Psoas muscle (tissue), 8 donors: ENCODE data around the gene HIP1. TPM values are rescaled to one million over a fixed set of nuclear protein-coding genes. Genes with fewer than 3 reads are reported as not detected.
A peak's percentile ranks its signal among the peaks of the same experiment; 100 is the strongest.
"Not testable (repeated sequence)": the region's sequence is repeated elsewhere in the genome, so short reads cannot be mapped to it uniquely, and the experiment has no call there.

Experiments
- ATAC-seq, 4 donors: fragments of 200-7000 bp; cut with Tn5 transposase; one replicate each; pipeline ENCODE4 v1.9.1; 2020; ENCODE audit warnings: moderate library complexity in 3 of 4, mild to moderate bottlenecking in 2 of 4
- DNase-seq, 2 donors: peaks; one replicate each; pipeline ENCODE4 v3.0.0-alpha.2; 2020
- H3K27ac ChIP-seq: fragments of 200-600 bp; one replicate; pipeline ENCODE4 v1.8.0; 2022
- H3K27me3 ChIP-seq, 3 donors: fragments of 200-600 bp in 1 of 3; one replicate each; pipeline versions ENCODE4 v1.6.1 to v1.8.0; 2013 to 2022; ENCODE audit warnings: low read length in 2 of 3, mild to moderate bottlenecking in 2 of 3, moderate library complexity in 1 of 3; ENCODE audit not compliant: insufficient read depth in 3 of 3
- H3K36me3 ChIP-seq, 2 donors: fragments of 200-600 bp in 1 of 2; one replicate each; pipeline versions ENCODE4 v1.6.1 to v1.8.0; 2013 to 2022; ENCODE audit warnings: low read depth in 1 of 2, mild to moderate bottlenecking in 1 of 2, moderate library complexity in 1 of 2; ENCODE audit not compliant: insufficient read depth in 1 of 2
- H3K4me1 ChIP-seq: fragments of 200-600 bp; one replicate; pipeline ENCODE4 v1.8.0; 2022
- H3K4me3 ChIP-seq: fragments of 200-600 bp; one replicate; pipeline ENCODE4 v1.8.0; 2022; ENCODE audit warnings: mild to moderate bottlenecking
- H3K9me3 ChIP-seq: fragments of 200-600 bp; one replicate; pipeline ENCODE4 v1.8.0; 2022
- WGBS, 3 donors: extraction: QIAGEN DNeasy Blood & Tissue Kit; methylation state at CpG; one replicate each; pipeline versions ENCODE4 v1.1.6 to v1.1.7; 2013; 5-methylcytosine and 5-hydroxymethylcytosine counted together
- intact Hi-C, 2 donors: fragments of 100-400 bp; cut with DNase I; formaldehyde crosslinking; loops; one replicate each; pipeline versions ENCODE4 v1.11.0 to v1.14.2; 2022
- polyA plus RNA-seq, 3 donors: library from polyadenylated mRNA; stranded (reverse); fragments of 200-250 nt; gene quantifications; one replicate each; pipeline ENCODE4 v1.2.3, GENCODE V29; 2013
- total RNA-seq, 4 donors: library from RNA; stranded (reverse); fragmentation: NEBNext Ultra II Directional in 2 of 4; extraction: Animal tissue kit (Norgen Biotek cat#: 25700) in 2 of 4; gene quantifications; one replicate each; pipeline versions ENCODE4 v1.2.1 to v1.2.4, GENCODE V29; 2021 to 2023
- TF ChIP-seq, protein P1 (sequence below): fragments of 200-600 bp; IDR thresholded peaks from one replicate; pipeline ENCODE4 v1.8.0; 2022; ENCODE audit warnings: antibody characterized with exemption
- donor health status: healthy with polysubstance abuse.
- donor health status: DM: no; HTN: no; CAD: no; lungs with moderate emphysema.
- donor health status: Bipolar disorder and iron deficiency.
- donor health status: healthy.
- donor health status: DM: yes; HTN: yes; CAD: no.
- donor health status: DM: no; HTN: no; CAD: no.
- donor health status: DM: no; HTN: no; CAD: no.
- donor health status: DM: yes; HTN: yes; CAD: no.

Gene HIP1
- total and polyA plus RNA-seq, 7 donors, result 2.5 to 11.9 (median 5.4) TPM

GRCh38 chr7:75599244-75599781 lies 139.4 kb downstream of the HIP1 start:
- Histone ChIP-seq H3K4me3 (no peak overlapping the region), H3K36me3 (no peaks in the 10 kb centered on the region), H3K27me3 (no peaks in the 10 kb centered on the region), H3K4me1 (peaks cover 7% of the 10 kb centered on the region), H3K9me3 (no peaks in the 10 kb centered on the region), H3K27ac (peak overlapping the region; percentile 36)
- ATAC-seq (no peak), DNase-seq (no peak)
- WGBS, 3 donors, result 6 to 15% (median 13%) methylated on average over 13 to 15 of the region's 15 CpGs
- intact Hi-C loops, result no loop called here
- TF ChIP-seq, protein P1, sequence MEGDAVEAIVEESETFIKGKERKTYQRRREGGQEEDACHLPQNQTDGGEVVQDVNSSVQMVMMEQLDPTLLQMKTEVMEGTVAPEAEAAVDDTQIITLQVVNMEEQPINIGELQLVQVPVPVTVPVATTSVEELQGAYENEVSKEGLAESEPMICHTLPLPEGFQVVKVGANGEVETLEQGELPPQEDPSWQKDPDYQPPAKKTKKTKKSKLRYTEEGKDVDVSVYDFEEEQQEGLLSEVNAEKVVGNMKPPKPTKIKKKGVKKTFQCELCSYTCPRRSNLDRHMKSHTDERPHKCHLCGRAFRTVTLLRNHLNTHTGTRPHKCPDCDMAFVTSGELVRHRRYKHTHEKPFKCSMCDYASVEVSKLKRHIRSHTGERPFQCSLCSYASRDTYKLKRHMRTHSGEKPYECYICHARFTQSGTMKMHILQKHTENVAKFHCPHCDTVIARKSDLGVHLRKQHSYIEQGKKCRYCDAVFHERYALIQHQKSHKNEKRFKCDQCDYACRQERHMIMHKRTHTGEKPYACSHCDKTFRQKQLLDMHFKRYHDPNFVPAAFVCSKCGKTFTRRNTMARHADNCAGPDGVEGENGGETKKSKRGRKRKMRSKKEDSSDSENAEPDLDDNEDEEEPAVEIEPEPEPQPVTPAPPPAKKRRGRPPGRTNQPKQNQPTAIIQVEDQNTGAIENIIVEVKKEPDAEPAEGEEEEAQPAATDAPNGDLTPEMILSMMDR, result no peak

- peaks cover 0 to 2% of the 10 kb centered on the region in 2 donors for H3K36me3 ChIP-seq
- H3K4me1 ChIP-seq, result peaks cover 7% of the 10 kb centered on the region
- TF ChIP-seq, protein P1, result no peak
- DNase-seq, result no peak
- WGBS, 3 donors, result 82 to 87% (median 86%) methylated on average over 16 of the region's 16 CpGs
- intact Hi-C loops, result no loop called here
- H3K27ac ChIP-seq, result no peak overlapping the region
- ATAC-seq, result no peak
- no peak overlapping the region for H3K4me3 ChIP-seq
- no peaks in the 10 kb centered on the region for H3K27me3 ChIP-seq
- no peaks in the 10 kb centered on the region for H3K9me3 ChIP-seq
Measured at GRCh38 chr7:75596727-75597614, 141.8 kb downstream of the HIP1 start.

DNA sequence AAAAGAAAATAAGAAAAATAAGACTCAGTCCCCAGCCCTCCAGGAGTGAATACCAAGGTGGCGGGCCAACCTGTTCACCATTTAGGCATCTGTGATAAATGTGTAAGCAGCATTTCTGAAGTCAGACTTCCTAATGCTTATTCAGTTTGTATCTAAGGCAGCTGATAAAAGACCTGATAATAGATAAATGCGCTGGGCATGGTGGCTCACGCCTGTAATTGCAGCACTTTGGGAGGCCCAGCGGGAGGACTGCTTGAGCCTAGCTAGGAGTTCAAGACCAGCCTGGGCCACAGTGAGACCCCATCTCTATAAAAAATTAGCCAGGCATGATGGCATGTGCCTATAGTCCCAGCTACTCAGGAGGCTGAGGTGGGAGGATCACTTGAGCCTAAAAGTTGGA lies 143.0 kb downstream of the HIP1 start:
- peaks cover 0 to 6% of the 10 kb centered on the region in 2 donors for H3K36me3 ChIP-seq
- intact Hi-C loops, result no loop called here
- no peak for DNase-seq
- no peaks in the 10 kb centered on the region for H3K27me3 ChIP-seq
- H3K27ac ChIP-seq, result no peak overlapping the region
- peaks cover 7% of the 10 kb centered on the region for H3K4me1 ChIP-seq
- H3K9me3 ChIP-seq, result no peaks in the 10 kb centered on the region
- TF ChIP-seq, protein P1, result no peak
- 98 to 99% (median 98%) methylated on average over 4 of the region's 4 CpGs for WGBS, 3 donors
- ATAC-seq, result no peak
- no peak overlapping the region for H3K4me3 ChIP-seq

DNA sequence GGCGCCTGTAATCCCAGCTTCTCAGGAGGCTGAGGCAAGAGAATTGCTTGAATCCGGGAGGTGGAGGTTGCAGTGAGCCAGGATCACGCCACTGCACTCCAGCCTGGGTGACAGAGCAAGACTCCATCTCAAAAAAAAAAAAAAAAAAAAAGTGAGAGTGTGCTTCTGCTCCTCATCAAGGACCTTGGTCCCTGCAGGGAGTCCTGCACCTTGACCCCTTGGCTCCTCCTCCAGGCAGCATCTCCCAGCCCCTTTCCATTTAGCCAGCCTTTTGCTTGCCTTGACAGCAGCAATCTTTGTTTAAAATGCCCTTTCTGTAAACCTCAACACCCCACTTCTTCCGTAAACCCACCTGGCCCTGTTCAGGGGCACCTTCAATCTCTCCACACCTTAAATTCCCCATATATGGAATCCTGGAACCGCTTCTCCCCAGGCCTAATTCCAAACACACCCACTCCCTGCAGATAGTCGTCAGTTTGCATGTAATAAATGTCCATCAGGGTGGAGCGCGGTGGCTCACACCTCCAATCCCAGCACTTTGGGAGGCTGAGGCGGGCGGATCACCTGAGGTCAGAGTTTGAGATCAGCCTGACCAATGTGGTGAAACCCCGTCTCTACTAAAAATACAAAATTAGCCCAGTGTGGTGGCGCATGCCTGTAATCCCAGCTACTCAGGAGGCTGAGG lies 145.1 kb downstream of the HIP1 start:
- H3K27ac ChIP-seq, H3K27me3 ChIP-seq, ATAC-seq, H3K4me3 ChIP-seq, H3K9me3 ChIP-seq, intact Hi-C loops, H3K4me1 ChIP-seq, DNase-seq, H3K36me3 ChIP-seq: not testable (repeated sequence)
- 92 to 95% (median 94%) methylated on average over 12 of the region's 12 CpGs for WGBS, 3 donors
